Measurements from ENCODE around the gene PPP2R2D. TPM values are rescaled to one million over a fixed set of nuclear protein-coding genes. Genes with fewer than 3 reads are reported as not detected.

The PPP2R2D gene
- polyA plus RNA-seq, 1 donor (not counting 4 experiments of a cell fraction or from before 2014, with no cell fraction given): 49.1 TPM

- dilution Hi-C loops (cut with MboI; ENCODE audit: extremely low pct_ligation_motif_present, low sequenced_read_pairs): no loop called here
- Histone ChIP-seq H3K4me2 (ENCODE audit: control insufficient read depth, extremely low read depth, insufficient read depth, low read depth, low read length) (no peak overlapping the region), H3K4me1 (ENCODE audit: control insufficient read depth, extremely low read depth, insufficient read depth, low read length) (no peaks in the 10 kb centered on the region), H4K20me1 (ENCODE audit: control insufficient read depth, extremely low read depth, insufficient read depth, low read length) (no peaks in the 10 kb centered on the region), H3K27me3 (ENCODE audit: control insufficient read depth, extremely low read depth, insufficient read depth, low read length) (no peaks in the 10 kb centered on the region), H2AFZ (ENCODE audit: control insufficient read depth, low read length) (no peak overlapping the region), H3K9me3 (ENCODE audit: control insufficient read depth, low read depth, low read length) (peaks cover under 1% of the 10 kb centered on the region), H3K9me1 (ENCODE audit: control insufficient read depth, extremely low read depth, insufficient read depth, low read length) (no peaks in the 10 kb centered on the region), H3K36me3 (ENCODE audit: control insufficient read depth in 2 of 2, extremely low read depth in 1 of 2, insufficient read depth in 2 of 2, low read length in 2 of 2) (no peaks in the 10 kb centered on the region), H3K27ac (ENCODE audit: control insufficient read depth, insufficient read depth, low read length) (no peak overlapping the region), H3K9ac (ENCODE audit: control insufficient read depth, extremely low read depth, insufficient read depth, low read length) (no peak overlapping the region), H3K79me2 (ENCODE audit: control insufficient read depth, insufficient read depth, low read length) (no peaks in the 10 kb centered on the region), H3K4me3 (ENCODE audit: control insufficient read depth in 2 of 3, extremely low read depth in 1 of 3, insufficient read depth in 2 of 3, low read depth in 1 of 3, low read length in 3 of 3) (no peak overlapping the region)
- no peak for DNase-seq (ENCODE audit: low read depth, low spot score)
- TF ChIP-seq CTCF (optimal IDR thresholded peaks at IDR 0.05 in 1 of 3, IDR thresholded peaks at IDR 0.05 in 1 of 3, conservative IDR thresholded peaks at IDR 0.05 in 1 of 3; ENCODE audit: extremely low read depth in 1 of 3, insufficient read depth in 2 of 3, low read length in 3 of 3) (no peak), EZH2 (IDR thresholded peaks at IDR 0.05; ENCODE audit: low read length) (no peak)
- FAIRE-seq: no peak
These were observed 47.2 kb upstream of the PPP2R2D start for GRCh38 chr10:131853610-131853964.

GRCh38 chr10:131854579-131855335 lies 46.1 kb upstream of the PPP2R2D start:
- no peaks in the 10 kb centered on the region for H4K20me1 ChIP-seq (ENCODE audit: control insufficient read depth, extremely low read depth, insufficient read depth, low read length)
- H3K27ac ChIP-seq (ENCODE audit: control insufficient read depth, insufficient read depth, low read length): no peak overlapping the region
- TF ChIP-seq CTCF (optimal IDR thresholded peaks at IDR 0.05 in 1 of 3, IDR thresholded peaks at IDR 0.05 in 1 of 3, conservative IDR thresholded peaks at IDR 0.05 in 1 of 3; ENCODE audit: extremely low read depth in 1 of 3, insufficient read depth in 2 of 3, low read length in 3 of 3) (no peak), EZH2 (IDR thresholded peaks at IDR 0.05; ENCODE audit: low read length) (no peak)
- H2AFZ ChIP-seq (ENCODE audit: control insufficient read depth, low read length): no peak overlapping the region
- no peaks in the 10 kb centered on the region for H3K4me1 ChIP-seq (ENCODE audit: control insufficient read depth, extremely low read depth, insufficient read depth, low read length)
- H3K4me3 ChIP-seq (ENCODE audit: control insufficient read depth in 2 of 3, extremely low read depth in 1 of 3, insufficient read depth in 2 of 3, low read depth in 1 of 3, low read length in 3 of 3): no peak overlapping the region
- no peaks in the 10 kb centered on the region for H3K27me3 ChIP-seq (ENCODE audit: control insufficient read depth, extremely low read depth, insufficient read depth, low read length)
- no peak overlapping the region for H3K9ac ChIP-seq (ENCODE audit: control insufficient read depth, extremely low read depth, insufficient read depth, low read length)
- H3K36me3 ChIP-seq (ENCODE audit: control insufficient read depth in 2 of 2, extremely low read depth in 1 of 2, insufficient read depth in 2 of 2, low read length in 2 of 2): no peaks in the 10 kb centered on the region
- dilution Hi-C loops (cut with MboI; ENCODE audit: extremely low pct_ligation_motif_present, low sequenced_read_pairs): no loop called here
- no peaks in the 10 kb centered on the region for H3K9me3 ChIP-seq (ENCODE audit: control insufficient read depth, low read depth, low read length)
- no peak overlapping the region for H3K4me2 ChIP-seq (ENCODE audit: control insufficient read depth, extremely low read depth, insufficient read depth, low read depth, low read length)
- H3K9me1 ChIP-seq (ENCODE audit: control insufficient read depth, extremely low read depth, insufficient read depth, low read length): no peaks in the 10 kb centered on the region
- FAIRE-seq: no peak
- H3K79me2 ChIP-seq (ENCODE audit: control insufficient read depth, insufficient read depth, low read length): no peaks in the 10 kb centered on the region
- no peak for DNase-seq (ENCODE audit: low read depth, low spot score)

Data from keratinocyte (primary cell).